Fibroblast of the aortic adventitia (primary cell): Measurements from ENCODE around the gene SLC47A1. TPM values are rescaled to one million over a fixed set of nuclear protein-coding genes. Genes with fewer than 3 reads are reported as not detected.
"Not testable (repeated sequence)": the region's sequence is repeated elsewhere in the genome, so short reads cannot be mapped to it uniquely, and the experiment has no call there.

Source experiments
- DNase-seq: peaks from one replicate; pipeline ENCODE4 v3.0.0-alpha.2; 2010; ENCODE audit warnings: low read depth
- H3K4me3 ChIP-seq: 2 replicates; pipeline ENCODE4 v1.5.1; 2011; ENCODE audit warnings: low read depth, mild to moderate bottlenecking, control low read depth, low read length, moderate library complexity
- total RNA-seq: library from RNA; depleted of rRNA; stranded (reverse); fragments of >200 nt; gene quantifications from 2 replicates; pipeline ENCODE4 v1.2.3, GENCODE V29; 2012; ENCODE audit warnings: low replicate concordance
- TF ChIP-seq, protein P1 (sequence below): IDR thresholded peaks from 2 replicates; pipeline ENCODE4 v1.5.1; 2011; ENCODE audit warnings: mild to moderate bottlenecking, low read length, control low read depth, inconsistent platforms; ENCODE audit not compliant: insufficient read depth

SLC47A1 gene
- total RNA-seq, 1 donor, result 0.27 TPM

DNA sequence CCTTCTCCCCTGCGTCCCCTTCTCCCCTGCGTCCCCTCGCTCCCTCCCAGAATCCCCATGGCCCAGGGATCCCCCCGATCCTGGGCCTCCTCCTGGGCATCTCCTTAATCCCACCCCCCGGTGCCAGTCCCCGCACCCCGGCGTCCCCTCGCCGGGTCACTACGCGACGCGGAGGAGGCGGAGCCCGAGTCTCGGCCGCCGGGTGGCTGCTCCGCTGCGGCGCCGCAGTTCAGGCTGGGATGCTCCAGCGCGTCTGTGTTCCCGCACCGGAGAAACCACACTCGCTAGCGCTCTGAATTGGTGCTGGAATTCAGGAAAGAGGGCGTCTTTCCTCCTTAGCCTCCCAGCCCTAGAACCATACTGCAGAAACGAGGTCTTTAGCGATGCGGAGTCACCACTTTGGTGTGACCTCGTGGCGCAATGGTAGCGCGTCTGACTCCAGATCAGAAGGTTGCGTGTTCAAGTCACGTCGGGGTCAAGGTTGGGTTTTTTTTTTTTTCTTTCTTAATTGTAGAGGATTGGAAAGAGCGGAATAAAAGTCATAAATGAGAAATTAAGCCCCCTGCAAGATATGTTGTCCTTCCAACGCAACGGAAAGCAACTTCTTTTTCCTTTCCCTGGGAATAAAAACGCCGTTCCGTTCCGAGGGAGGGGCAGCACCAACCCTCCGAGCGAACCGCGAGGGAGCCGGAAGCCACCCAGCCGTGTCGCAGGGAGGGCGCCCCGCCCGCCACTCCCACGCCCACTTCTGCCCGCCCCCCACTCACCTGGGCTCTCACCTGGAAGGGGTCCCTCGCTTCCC, 25.7 kb upstream of the SLC47A1 start:
- peak overlapping the region; percentile 74 for H3K4me3 ChIP-seq
- TF ChIP-seq, protein P1, sequence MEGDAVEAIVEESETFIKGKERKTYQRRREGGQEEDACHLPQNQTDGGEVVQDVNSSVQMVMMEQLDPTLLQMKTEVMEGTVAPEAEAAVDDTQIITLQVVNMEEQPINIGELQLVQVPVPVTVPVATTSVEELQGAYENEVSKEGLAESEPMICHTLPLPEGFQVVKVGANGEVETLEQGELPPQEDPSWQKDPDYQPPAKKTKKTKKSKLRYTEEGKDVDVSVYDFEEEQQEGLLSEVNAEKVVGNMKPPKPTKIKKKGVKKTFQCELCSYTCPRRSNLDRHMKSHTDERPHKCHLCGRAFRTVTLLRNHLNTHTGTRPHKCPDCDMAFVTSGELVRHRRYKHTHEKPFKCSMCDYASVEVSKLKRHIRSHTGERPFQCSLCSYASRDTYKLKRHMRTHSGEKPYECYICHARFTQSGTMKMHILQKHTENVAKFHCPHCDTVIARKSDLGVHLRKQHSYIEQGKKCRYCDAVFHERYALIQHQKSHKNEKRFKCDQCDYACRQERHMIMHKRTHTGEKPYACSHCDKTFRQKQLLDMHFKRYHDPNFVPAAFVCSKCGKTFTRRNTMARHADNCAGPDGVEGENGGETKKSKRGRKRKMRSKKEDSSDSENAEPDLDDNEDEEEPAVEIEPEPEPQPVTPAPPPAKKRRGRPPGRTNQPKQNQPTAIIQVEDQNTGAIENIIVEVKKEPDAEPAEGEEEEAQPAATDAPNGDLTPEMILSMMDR, result no peak
- peak; percentile 96 for DNase-seq

DNA sequence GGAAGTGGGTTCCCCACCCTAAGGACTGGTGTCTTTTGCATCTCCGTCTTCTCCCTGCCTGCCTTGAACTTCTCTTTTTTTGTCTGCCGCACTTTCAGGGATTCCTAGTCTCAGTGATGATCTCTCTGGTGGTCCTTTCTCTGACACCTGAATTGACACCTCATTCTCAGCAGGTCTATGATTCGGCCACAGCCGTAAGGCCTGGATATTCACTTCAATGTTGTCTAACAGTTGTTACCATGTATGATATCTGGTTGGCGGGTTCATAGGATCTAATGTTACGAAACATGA, 25.1 kb upstream of the SLC47A1 start:
- H3K4me3 ChIP-seq, result peak overlapping the region; percentile 74
- TF ChIP-seq, protein P1, result no peak
- DNase-seq, result no peak

DNA sequence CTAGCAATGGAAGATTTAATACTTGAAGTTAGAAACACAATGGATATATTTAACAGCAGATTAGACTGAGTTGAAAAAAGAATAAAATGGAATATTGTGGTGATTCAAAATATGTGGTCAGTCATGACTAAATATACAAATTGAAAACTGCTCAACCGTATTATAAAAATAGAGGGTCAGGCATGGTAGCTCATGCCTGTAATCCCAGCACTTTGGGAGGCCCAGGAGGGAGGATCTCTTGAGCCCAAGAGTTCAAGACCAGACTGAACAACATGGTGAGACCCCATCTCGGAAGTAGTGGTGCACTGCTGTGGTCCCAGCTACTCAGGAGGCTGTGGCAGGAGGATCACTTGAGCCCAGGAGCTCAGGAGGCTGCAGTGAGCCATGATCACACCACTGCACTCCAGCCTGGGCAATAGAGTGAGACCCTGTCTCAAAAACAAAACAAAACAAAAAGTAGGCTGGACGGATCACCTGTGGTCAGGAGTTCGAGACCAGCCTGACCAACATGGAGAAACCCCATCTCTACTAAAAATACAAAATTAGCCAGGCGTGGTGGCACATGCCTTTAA, 24.3 kb upstream of the SLC47A1 start:
- DNase-seq, H3K4me3 ChIP-seq: not testable (repeated sequence)

DNA sequence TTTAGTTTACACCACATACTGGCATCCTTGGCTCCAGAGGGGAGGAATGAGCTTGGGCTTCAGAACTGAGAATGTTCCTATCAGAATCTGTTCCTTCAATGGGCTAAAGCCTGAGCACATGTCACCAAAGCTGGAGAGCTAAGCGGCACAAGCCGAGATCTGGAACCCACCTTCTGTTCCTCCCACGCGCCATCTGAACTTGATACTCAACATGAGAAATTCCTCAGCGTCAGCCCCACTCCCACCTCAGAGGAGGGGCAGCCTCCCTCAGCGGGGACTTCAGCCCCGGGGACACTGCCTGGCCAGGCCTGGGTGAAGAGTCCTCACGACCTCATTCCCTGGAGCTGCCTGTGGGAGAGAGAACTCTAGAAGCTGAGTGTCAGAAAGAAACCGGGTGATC, 22.8 kb upstream of the SLC47A1 start:
- no peak for DNase-seq
- TF ChIP-seq, protein P1, result no peak
- no peak overlapping the region for H3K4me3 ChIP-seq

DNA sequence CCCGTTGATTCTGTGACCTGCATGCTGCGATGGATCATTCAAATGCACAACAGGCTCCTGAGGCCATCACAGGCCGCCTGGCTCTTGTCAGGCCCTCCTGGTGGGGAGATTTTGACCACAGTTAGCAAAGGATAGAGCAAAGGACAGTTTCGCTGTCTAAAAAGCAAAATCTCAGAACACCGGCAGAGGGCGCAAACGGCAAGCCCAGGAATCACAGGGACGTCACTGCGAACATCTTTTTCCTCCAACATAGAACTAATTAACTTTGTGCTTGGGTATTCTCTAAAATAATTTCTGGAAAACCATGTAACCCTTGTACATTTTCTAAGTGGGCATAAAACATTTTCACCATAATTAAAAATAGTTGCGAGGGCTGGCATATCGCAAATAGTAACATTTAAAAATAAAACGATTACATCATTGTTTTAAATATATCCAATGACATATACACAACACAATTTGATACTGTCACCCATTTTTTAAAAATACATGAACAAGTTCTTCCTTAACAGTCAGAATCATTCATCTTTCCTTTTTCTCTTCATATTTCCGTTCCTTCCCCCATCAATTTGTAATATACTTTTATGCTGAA, 19.7 kb upstream of the SLC47A1 start:
- H3K4me3 ChIP-seq, result no peak overlapping the region
- TF ChIP-seq, protein P1, result peak; percentile 90
- DNase-seq, result peak; percentile 76

DNA sequence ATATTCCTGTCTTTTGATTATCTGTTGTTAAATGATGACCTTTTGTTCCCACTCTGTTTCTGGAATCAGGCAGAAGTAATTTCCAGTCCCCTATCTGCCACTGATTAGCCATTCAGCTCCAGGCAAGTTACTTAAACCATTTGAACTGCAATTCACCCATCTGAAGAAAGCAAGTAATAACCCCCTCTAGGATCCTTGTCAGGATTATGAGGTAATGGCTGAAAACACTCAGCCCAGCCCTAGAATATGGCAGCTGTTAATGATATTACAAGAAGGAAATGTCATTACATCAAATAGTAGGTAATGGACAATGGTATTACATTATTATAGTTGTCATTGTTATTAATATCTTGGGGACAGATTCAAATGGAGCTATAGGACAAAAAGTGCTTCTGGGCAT, 16.0 kb upstream of the SLC47A1 start:
- DNase-seq, result no peak
- TF ChIP-seq, protein P1, result no peak

DNA sequence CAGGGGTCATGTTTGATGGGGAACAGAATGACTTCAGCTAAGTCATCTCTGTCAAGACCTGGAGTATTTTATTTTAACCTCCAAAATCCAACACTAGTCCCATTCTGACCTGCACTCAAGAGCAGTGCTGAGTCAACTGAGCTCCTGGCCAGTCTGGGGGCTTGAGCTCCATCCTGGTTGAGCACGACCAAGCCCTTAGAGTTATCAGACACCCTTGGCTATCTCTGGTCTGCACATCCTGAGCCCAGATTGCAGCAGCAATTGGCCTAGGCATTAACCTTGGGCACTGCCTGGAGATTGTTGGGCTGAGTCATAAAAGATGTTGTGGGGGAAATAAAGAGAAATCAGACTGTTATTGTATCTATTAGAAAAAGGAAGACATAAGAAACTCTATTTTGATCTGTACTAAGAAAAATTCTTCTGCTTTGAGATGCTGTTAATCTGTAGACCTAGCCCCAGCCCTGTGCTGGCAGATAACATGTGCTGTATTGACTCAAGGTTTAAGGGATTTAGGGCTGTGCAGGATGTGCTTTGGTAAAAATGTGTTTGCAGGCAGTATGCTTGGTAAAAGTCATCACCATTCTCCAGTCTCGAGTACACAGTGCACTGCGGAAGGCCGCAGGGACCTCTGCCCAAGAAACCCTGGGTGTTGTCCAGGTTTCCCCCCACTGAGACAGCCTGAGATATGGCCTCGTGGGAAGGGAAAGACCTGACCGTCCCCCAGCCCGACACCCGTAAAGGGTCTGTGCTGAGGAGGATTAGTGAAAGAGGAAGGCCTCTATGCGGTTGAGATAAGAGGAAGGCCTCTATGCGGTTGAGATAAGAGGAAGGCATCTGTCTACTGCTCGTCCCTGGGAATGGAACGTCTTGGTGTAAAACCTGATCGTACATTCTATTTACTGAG, 14.0 kb upstream of the SLC47A1 start:
- not testable (repeated sequence) for DNase-seq

More for the DNA sequence above, 16.0 kb upstream of the SLC47A1 start:
- H3K4me3 ChIP-seq, result no peak overlapping the region

More for the DNA sequence above, 14.0 kb upstream of the SLC47A1 start:
- H3K4me3 ChIP-seq, result not testable (repeated sequence)
